Right lobe of liver (tissue), 6 donors: Measurements from ENCODE around the gene ARHGEF12. TPM values are rescaled to one million over a fixed set of nuclear protein-coding genes. Genes with fewer than 3 reads are reported as not detected.
A peak's percentile ranks its signal among the peaks of the same experiment; 100 is the strongest.

Source experiments
- ATAC-seq, 4 donors: fragments of 200-7000 bp; cut with Tn5 transposase; one replicate each; pipeline ENCODE4 v1.9.1; 2020; ENCODE audit warnings: mild to moderate bottlenecking in 4 of 4, moderate library complexity in 4 of 4
- DNase-seq, 3 donors: peaks; one replicate each; pipeline ENCODE4 v3.0.0-alpha.2; 2020
- H3K27ac ChIP-seq, 3 donors: fragments of 200-600 bp; one replicate each; pipeline ENCODE4 v1.8.0; 2022
- H3K27me3 ChIP-seq, 2 donors: fragments of 200-600 bp; one replicate each; pipeline ENCODE4 v1.8.0; 2022
- H3K36me3 ChIP-seq, 4 donors: fragments of 200-600 bp; sonication (generic) in 1 of 4; one replicate each; pipeline versions ENCODE4 v1.5.1 to v1.8.0; 2017 to 2022; ENCODE audit warnings: control low read depth in 1 of 4
- H3K4me1 ChIP-seq, 4 donors: fragments of 200-600 bp; sonication (generic) in 1 of 4; one replicate each; pipeline versions ENCODE4 v1.5.1 to v1.8.0; 2017 to 2022; ENCODE audit warnings: control low read depth in 1 of 4
- H3K4me3 ChIP-seq, 3 donors: fragments of 200-600 bp; one replicate each; pipeline ENCODE4 v1.8.0; 2022
- H3K9me3 ChIP-seq, 4 donors: fragments of 200-600 bp; sonication (generic) in 1 of 4; one replicate each; pipeline versions ENCODE4 v1.5.1 to v1.8.0; 2017 to 2022; ENCODE audit warnings: control low read depth in 1 of 4
- POLR2A ChIP-seq: fragments of 450-650 bp; IDR thresholded peaks from one replicate; pipeline ENCODE4 v1.6.1; 2017; ENCODE audit warnings: antibody characterized with exemption, mild to moderate bottlenecking
- WGBS: methylation state at CpG from one replicate; pipeline ENCODE4 v1.1.6; 2018; ENCODE audit warnings: low coverage, low lambda C conversion rate; ENCODE audit not compliant: insufficient coverage; ENCODE audit errors: missing lambda C conversion rate; 5-methylcytosine and 5-hydroxymethylcytosine counted together
- intact Hi-C, 2 donors: fragments of 100-400 bp; cut with DNase I; formaldehyde crosslinking; loops; one replicate each; pipeline versions ENCODE4 v1.11.2 to v1.14.1; 2022
- total RNA-seq, 6 experiments: library from RNA; depleted of rRNA in 2 of 6; stranded (reverse); fragments of >200 nt in 2 of 6; fragmentation: NEBNext Ultra II Directional in 3 of 6; extraction: Animal tissue kit (Norgen Biotek cat#: 25700) in 3 of 6; gene quantifications; one replicate each; pipeline versions ENCODE4 v1.1.0 to v1.2.4, GENCODE V29; 2016 to 2023
- TF ChIP-seq, protein P1 (sequence below), 4 donors: fragments of 200-600 bp in 3 of 4; fragments of 450-650 bp in 1 of 4; IDR thresholded peaks; one replicate each; pipeline versions ENCODE4 v1.5.1 to v1.8.0; 2016 to 2022; ENCODE audit warnings: antibody characterized with exemption in 4 of 4, mild to moderate bottlenecking in 2 of 4
- donor health status: DM: no; HTN: yes; CAD: no.
- donor health status: DM: no; HTN: no; CAD: no.
- donor health status: DM: no; HTN: no; CAD: no.
- donor health status: DM: no; HTN: yes; CAD: no.
- donor health status: DM: no; HTN: yes; CAD: no.

The ARHGEF12 gene
- total RNA-seq, 6 experiments from 2014 or later: 75.1 to 113 (median 94.0) TPM

DNA sequence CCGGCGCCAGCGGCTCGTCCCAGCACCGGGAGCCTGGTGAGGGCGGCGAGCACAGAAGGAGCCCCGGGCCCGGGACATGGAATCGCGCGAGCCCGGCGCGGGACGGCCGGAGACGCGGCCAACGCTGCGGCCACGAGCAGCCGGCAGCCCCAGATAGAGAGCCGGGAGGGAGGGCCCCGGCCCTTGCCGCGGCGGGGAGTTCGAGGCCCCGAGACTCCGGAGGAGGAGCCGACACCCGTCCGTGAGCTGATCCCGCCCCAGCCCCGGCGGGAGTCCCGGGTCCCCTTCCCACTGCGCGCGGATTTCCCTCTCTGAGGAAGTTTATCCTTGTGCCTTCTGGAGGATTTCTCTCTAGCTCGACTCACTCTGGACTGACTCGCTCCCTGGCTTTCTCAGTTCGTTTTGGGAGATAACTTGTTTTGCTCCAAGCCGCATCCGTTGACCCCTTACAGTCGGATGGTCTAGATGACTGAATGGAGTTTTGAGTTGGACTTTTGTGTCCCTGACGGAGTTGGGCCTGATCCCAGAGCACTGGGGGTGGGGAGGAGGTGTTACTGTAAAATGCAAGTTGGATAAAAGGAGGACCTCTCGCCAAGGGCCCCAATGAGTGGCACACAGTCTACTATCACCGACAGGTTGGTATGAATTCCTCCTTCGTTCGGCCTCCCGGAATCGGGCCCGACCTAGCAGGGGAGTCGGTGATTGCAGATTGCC lies 585 bp downstream of the ARHGEF12 start:
- DNase-seq: peak; percentile 71 to 82 (median 73)
- TF ChIP-seq, protein P1, sequence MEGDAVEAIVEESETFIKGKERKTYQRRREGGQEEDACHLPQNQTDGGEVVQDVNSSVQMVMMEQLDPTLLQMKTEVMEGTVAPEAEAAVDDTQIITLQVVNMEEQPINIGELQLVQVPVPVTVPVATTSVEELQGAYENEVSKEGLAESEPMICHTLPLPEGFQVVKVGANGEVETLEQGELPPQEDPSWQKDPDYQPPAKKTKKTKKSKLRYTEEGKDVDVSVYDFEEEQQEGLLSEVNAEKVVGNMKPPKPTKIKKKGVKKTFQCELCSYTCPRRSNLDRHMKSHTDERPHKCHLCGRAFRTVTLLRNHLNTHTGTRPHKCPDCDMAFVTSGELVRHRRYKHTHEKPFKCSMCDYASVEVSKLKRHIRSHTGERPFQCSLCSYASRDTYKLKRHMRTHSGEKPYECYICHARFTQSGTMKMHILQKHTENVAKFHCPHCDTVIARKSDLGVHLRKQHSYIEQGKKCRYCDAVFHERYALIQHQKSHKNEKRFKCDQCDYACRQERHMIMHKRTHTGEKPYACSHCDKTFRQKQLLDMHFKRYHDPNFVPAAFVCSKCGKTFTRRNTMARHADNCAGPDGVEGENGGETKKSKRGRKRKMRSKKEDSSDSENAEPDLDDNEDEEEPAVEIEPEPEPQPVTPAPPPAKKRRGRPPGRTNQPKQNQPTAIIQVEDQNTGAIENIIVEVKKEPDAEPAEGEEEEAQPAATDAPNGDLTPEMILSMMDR (IDR thresholded peaks at IDR 0.05): no peak
- TF ChIP-seq POLR2A: no peak
- ATAC-seq: peak; percentile 29 to 44 (median 42)
- H3K4me1 ChIP-seq: peaks cover 0 to 21% (median 3%) of the 10 kb centered on the region in 4 donors
- WGBS: 1% methylated on average over 14 of the region's 56 CpGs
- H3K27me3 ChIP-seq: no peaks in the 10 kb centered on the region
- H3K4me3 ChIP-seq: peak overlapping the region; percentile 77 to 87 (median 86)
- peak overlapping the region; percentile 95 to 99 (median 97) for H3K27ac ChIP-seq
- intact Hi-C loops: no loop called here
- H3K9me3 ChIP-seq: no peaks in the 10 kb centered on the region
- no peaks in the 10 kb centered on the region for H3K36me3 ChIP-seq

- Histone ChIP-seq H3K36me3 (no peaks in the 10 kb centered on the region), H3K9me3 (no peaks in the 10 kb centered on the region), H3K4me3 (peak overlapping the region; percentile 77 to 87 (median 86)), H3K4me1 (peaks cover 0 to 27% (median 5%) of the 10 kb centered on the region in 4 donors), H3K27ac (peak overlapping the region; percentile 95 to 99 (median 97)), H3K27me3 (no peaks in the 10 kb centered on the region)
- peak; percentile 13 to 46 (median 16) for ATAC-seq
- TF ChIP-seq, protein P1 (IDR thresholded peaks at IDR 0.05): no peak
- no peak for TF ChIP-seq POLR2A
- 8% methylated on average over 18 of the region's 18 CpGs for WGBS
- no peak for DNase-seq
- intact Hi-C loops: no loop called here
Measured at GRCh38 chr11:120337355-120338106, 1.3 kb downstream of the ARHGEF12 start.

DNA sequence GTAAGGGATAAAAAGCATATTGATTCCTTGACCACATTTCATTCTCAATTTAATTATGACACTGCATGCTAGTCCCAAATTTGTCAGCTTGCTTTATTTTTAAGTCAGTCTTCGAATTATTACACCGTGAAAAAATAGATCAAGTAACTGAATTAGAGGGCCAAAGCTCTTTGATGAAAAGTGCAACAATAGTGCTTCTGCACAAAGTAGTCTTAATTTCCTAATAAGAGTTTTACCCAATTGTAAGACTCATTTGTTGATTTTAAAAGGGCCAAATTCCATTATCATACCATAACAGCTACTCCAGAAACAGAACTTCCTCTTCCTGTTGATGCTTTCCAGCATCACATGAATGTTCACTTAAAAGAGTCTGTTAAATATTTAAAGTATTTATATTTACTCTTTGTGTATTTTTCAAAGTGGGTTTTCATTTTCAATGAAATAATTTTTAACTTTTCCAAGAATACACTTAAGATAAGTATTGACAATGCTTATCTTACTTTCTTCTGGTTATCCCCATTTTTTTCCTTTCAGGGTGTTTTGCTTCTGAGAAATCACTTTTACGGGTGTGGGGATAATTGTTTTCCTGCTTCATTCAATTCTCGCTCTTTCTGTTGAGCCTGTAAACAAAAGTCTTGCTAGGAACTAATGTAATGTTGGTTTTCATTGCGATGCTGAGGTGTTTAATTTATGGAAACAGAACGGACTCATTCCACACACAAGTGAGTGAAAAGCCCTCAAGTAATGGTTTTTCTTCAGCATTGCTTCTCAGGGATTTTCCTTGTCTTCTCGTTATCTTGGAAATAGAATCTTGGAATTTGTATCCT lies 2.1 kb downstream of the ARHGEF12 start:
- H3K4me3 ChIP-seq: peak overlapping the region; percentile 77 to 87 (median 86)
- peaks cover 0 to 34% (median 8%) of the 10 kb centered on the region in 4 donors for H3K4me1 ChIP-seq
- H3K27ac ChIP-seq: peak overlapping the region; percentile 95 to 99 (median 97)
- no peaks in the 10 kb centered on the region for H3K36me3 ChIP-seq
- DNase-seq (no peak), ATAC-seq (peak in 1 of 4 donors; percentile 2)
- intact Hi-C loops: no loop called here
- 14% methylated on average over 7 of the region's 7 CpGs for WGBS
- TF ChIP-seq POLR2A: no peak
- TF ChIP-seq, protein P1 (IDR thresholded peaks at IDR 0.05): no peak
- no peaks in the 10 kb centered on the region for H3K27me3 ChIP-seq
- H3K9me3 ChIP-seq: no peaks in the 10 kb centered on the region

- peak overlapping the region; percentile 95 to 99 (median 97) for H3K27ac ChIP-seq
- no peaks in the 10 kb centered on the region for H3K27me3 ChIP-seq
- H3K36me3 ChIP-seq: no peaks in the 10 kb centered on the region
- intact Hi-C loops: no loop called here
- no peak for DNase-seq
- peak overlapping the region; percentile 77 to 87 (median 86) for H3K4me3 ChIP-seq
- ATAC-seq: peak in 2 of 4 donors; percentile 10 to 31
- TF ChIP-seq, protein P1 (IDR thresholded peaks at IDR 0.05): no peak
- TF ChIP-seq POLR2A: peak; percentile 48
- H3K4me1 ChIP-seq: peaks cover 0 to 46% (median 14%) of the 10 kb centered on the region in 4 donors
- WGBS: 11% methylated on average over 6 of the region's 6 CpGs
- no peaks in the 10 kb centered on the region for H3K9me3 ChIP-seq
Measured at GRCh38 chr11:120339394-120339890, 3.2 kb downstream of the ARHGEF12 start.
